Spleen (tissue), 11 donors: Measurements from ENCODE around the gene GRAP2. TPM values are rescaled to one million over a fixed set of nuclear protein-coding genes. Genes with fewer than 3 reads are reported as not detected.

Experiments
- DNase-seq: peaks from one replicate; pipeline ENCODE4 v3.0.0-alpha.2; 2020
- H3K27ac ChIP-seq, 8 donors: fragments of 200-600 bp; sonication (generic) in 7 of 8; 1 replicate in 4 of 8; 2 replicates in 4 of 8; pipeline versions ENCODE4 v1.5.0 to v1.8.0; 2016 to 2021; ENCODE audit warnings: inconsistent platforms in 4 of 8, mild to moderate bottlenecking in 4 of 8, moderate library complexity in 1 of 8
- H3K27me3 ChIP-seq, 7 donors: fragments of 200-600 bp; sonication (generic) in 6 of 7; replicated peaks in 1 of 7; 1 replicate in 4 of 7; 2 replicates in 3 of 7; pipeline versions ENCODE4 v1.5.0 to v1.8.0; 2016 to 2021; ENCODE audit warnings: inconsistent platforms in 3 of 7, mild to moderate bottlenecking in 1 of 7
- H3K36me3 ChIP-seq, 6 donors: fragments of 200-600 bp; sonication (generic) in 5 of 6; 1 replicate in 4 of 6; 2 replicates in 2 of 6; pipeline versions ENCODE4 v1.5.0 to v1.8.0; 2016 to 2021; ENCODE audit warnings: inconsistent platforms in 2 of 6
- H3K4me1 ChIP-seq, 6 donors: fragments of 200-600 bp; sonication (generic) in 5 of 6; 1 replicate in 3 of 6; 2 replicates in 3 of 6; pipeline versions ENCODE4 v1.5.0 to v1.8.0; 2016 to 2021; ENCODE audit warnings: inconsistent platforms in 3 of 6
- H3K4me3 ChIP-seq, 8 donors: fragments of 200-600 bp; sonication (generic) in 7 of 8; 1 replicate in 4 of 8; 2 replicates in 4 of 8; pipeline versions ENCODE4 v1.5.0 to v1.8.0; 2016 to 2021; ENCODE audit warnings: inconsistent platforms in 4 of 8, mild to moderate bottlenecking in 4 of 8, moderate library complexity in 2 of 8
- H3K9me3 ChIP-seq, 8 donors: fragments of 200-600 bp; sonication (generic) in 7 of 8; 1 replicate in 4 of 8; 2 replicates in 4 of 8; pipeline versions ENCODE4 v1.5.0 to v1.8.0; 2016 to 2021; ENCODE audit warnings: inconsistent platforms in 4 of 8
- POLR2A ChIP-seq, 3 donors: fragments of 450-650 bp; IDR thresholded peaks; one replicate each; pipeline ENCODE4 v1.5.1; 2017; ENCODE audit warnings: antibody characterized with exemption in 3 of 3, mild to moderate bottlenecking in 1 of 3
- POLR2AphosphoS5 ChIP-seq, 3 donors: sonication (generic); formaldehyde crosslinking; IDR thresholded peaks; one replicate each; pipeline ENCODE4 v1.5.1; 2017; ENCODE audit warnings: antibody characterized with exemption in 3 of 3
- WGBS, 5 donors: extraction: QIAGEN DNeasy Blood & Tissue Kit in 3 of 5; methylation state at CpG; one replicate each; pipeline versions ENCODE4 v1.1.5 to v1.1.7; 2013 to 2018; 5-methylcytosine and 5-hydroxymethylcytosine counted together
- intact Hi-C: fragments of 100-400 bp; cut with DNase I; formaldehyde crosslinking; loops from one replicate; pipeline ENCODE4 v1.15.0; 2023; ENCODE audit warnings: low total_unique reads
- polyA plus RNA-seq, 3 donors: library from polyadenylated mRNA; stranded (reverse); fragments of 200-250 nt; gene quantifications; one replicate each; pipeline ENCODE4 v1.2.1, GENCODE V29; 2013
- total RNA-seq, 7 donors: library from RNA; depleted of rRNA in 3 of 7; stranded (reverse); fragments of >200 nt in 3 of 7; fragmentation: NEBNext Ultra II Directional in 4 of 7; extraction: Animal tissue kit (Norgen Biotek cat#: 25700) in 4 of 7; gene quantifications; one replicate each; pipeline versions ENCODE4 v1.1.0 to v1.2.1, GENCODE V29; 2016 to 2021
- TF ChIP-seq, protein P1 (sequence below), 11 experiments: fragments of 200-600 bp in 7 of 11; fragments of 450-650 bp in 4 of 11; sonication (generic) in 4 of 11; IDR thresholded peaks in 8 of 11; conservative IDR thresholded peaks in 3 of 11; 1 replicate in 7 of 11; 2 replicates in 4 of 11; pipeline versions ENCODE4 v1.4.0 to v1.8.0; 2016 to 2021; ENCODE audit warnings: antibody characterized with exemption in 11 of 11, inconsistent platforms in 4 of 11, mild to moderate bottlenecking in 1 of 11
- donor health status: healthy with polysubstance abuse.
- donor health status: DM: no; HTN: no; CAD: no; lungs with moderate emphysema.
- donor health status: DM: no; HTN: no; CAD: no.
- donor health status: Bipolar disorder and iron deficiency.
- donor health status: healthy.
- donor health status: DM: no; HTN: no; CAD: no.
- donor health status: DM: yes; HTN: yes; CAD: no.

The GRAP2 gene
- total and polyA plus RNA-seq, 10 donors: 3.1 to 40.3 (median 29.8) TPM

DNA sequence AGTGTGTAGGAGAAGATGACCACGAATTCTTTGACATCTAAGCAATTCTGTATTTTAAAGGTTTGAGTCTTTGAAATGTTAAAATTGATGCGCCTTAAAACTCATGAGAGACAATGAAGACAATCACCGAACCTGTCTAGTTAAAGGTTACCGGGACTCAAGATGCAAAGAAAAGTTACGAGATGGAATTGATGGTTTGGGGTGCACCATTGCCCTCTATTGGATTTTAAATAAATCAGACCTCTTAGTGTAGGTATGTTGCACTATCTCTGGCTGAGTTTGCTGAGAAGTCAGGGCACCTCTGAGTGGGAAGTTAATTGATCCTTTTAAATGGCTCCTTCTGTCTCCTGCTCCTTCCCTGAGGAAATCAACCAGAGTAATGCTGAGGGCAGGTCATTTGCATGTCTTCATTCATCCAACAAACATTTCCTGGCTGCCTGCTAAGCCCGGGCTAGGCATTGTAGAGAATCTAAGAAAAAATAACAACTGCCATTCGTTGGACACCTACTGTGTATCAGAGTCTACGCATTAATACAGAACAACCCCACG, 39.9 kb downstream of the GRAP2 start:
- Histone ChIP-seq H3K36me3 (no peaks in the 10 kb centered on the region), H3K4me3 (no peak overlapping the region), H3K4me1 (peaks cover 0 to 70% (median 38%) of the 10 kb centered on the region in 6 donors), H3K9me3 (no peaks in the 10 kb centered on the region), H3K27me3 (no peaks in the 10 kb centered on the region), H3K27ac (peak overlapping the region in 3 of 8 donors; percentile 13 to 22 (median 15))
- no peak for DNase-seq
- no peak for TF ChIP-seq POLR2AphosphoS5 (IDR thresholded peaks at IDR 0.05)
- TF ChIP-seq, protein P1, sequence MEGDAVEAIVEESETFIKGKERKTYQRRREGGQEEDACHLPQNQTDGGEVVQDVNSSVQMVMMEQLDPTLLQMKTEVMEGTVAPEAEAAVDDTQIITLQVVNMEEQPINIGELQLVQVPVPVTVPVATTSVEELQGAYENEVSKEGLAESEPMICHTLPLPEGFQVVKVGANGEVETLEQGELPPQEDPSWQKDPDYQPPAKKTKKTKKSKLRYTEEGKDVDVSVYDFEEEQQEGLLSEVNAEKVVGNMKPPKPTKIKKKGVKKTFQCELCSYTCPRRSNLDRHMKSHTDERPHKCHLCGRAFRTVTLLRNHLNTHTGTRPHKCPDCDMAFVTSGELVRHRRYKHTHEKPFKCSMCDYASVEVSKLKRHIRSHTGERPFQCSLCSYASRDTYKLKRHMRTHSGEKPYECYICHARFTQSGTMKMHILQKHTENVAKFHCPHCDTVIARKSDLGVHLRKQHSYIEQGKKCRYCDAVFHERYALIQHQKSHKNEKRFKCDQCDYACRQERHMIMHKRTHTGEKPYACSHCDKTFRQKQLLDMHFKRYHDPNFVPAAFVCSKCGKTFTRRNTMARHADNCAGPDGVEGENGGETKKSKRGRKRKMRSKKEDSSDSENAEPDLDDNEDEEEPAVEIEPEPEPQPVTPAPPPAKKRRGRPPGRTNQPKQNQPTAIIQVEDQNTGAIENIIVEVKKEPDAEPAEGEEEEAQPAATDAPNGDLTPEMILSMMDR (IDR thresholded peaks at IDR 0.05 in 8 of 11, conservative IDR thresholded peaks at IDR 0.05 in 3 of 11): peak in 8 of 11 experiments; percentile 16 to 46 (median 20)
- intact Hi-C loops: no loop called here
- WGBS, 5 donors: 67 to 81% (median 72%) methylated on average over 9 of the region's 9 CpGs

GRCh38 chr22:39941601-39942000, 40.7 kb downstream of the GRAP2 start:
- intact Hi-C loops: no loop called here
- H3K27ac ChIP-seq: no peak overlapping the region
- no peaks in the 10 kb centered on the region for H3K9me3 ChIP-seq
- TF ChIP-seq POLR2A (IDR thresholded peaks at IDR 0.05) (no peak), POLR2AphosphoS5 (IDR thresholded peaks at IDR 0.05) (no peak)
- TF ChIP-seq, protein P1 (IDR thresholded peaks at IDR 0.05 in 8 of 11, conservative IDR thresholded peaks at IDR 0.05 in 3 of 11): no peak
- DNase-seq: no peak
- 90 to 97% (median 95%) methylated on average over 2 of the region's 2 CpGs for WGBS, 5 donors
- no peaks in the 10 kb centered on the region for H3K27me3 ChIP-seq
- no peaks in the 10 kb centered on the region for H3K36me3 ChIP-seq
- H3K4me3 ChIP-seq: no peak overlapping the region
- H3K4me1 ChIP-seq: peaks cover 7 to 70% (median 41%) of the 10 kb centered on the region in 6 donors

GRCh38 chr22:39942439-39943230, 41.8 kb downstream of the GRAP2 start:
- H3K27me3 ChIP-seq: no peaks in the 10 kb centered on the region
- H3K9me3 ChIP-seq: no peaks in the 10 kb centered on the region
- H3K27ac ChIP-seq: peak overlapping the region in 4 of 8 donors; percentile 12 to 35 (median 30)
- no peaks in the 10 kb centered on the region for H3K36me3 ChIP-seq
- peaks cover 16 to 70% (median 42%) of the 10 kb centered on the region in 6 donors for H3K4me1 ChIP-seq
- 81 to 92% (median 85%) methylated on average over 8 of the region's 8 CpGs for WGBS, 5 donors
- no peak for DNase-seq
- H3K4me3 ChIP-seq: no peak overlapping the region
- TF ChIP-seq, protein P1 (IDR thresholded peaks at IDR 0.05 in 8 of 11, conservative IDR thresholded peaks at IDR 0.05 in 3 of 11): no peak
- TF ChIP-seq POLR2AphosphoS5 (IDR thresholded peaks at IDR 0.05) (no peak), POLR2A (IDR thresholded peaks at IDR 0.05) (no peak)
- intact Hi-C loops: no loop called here

DNA sequence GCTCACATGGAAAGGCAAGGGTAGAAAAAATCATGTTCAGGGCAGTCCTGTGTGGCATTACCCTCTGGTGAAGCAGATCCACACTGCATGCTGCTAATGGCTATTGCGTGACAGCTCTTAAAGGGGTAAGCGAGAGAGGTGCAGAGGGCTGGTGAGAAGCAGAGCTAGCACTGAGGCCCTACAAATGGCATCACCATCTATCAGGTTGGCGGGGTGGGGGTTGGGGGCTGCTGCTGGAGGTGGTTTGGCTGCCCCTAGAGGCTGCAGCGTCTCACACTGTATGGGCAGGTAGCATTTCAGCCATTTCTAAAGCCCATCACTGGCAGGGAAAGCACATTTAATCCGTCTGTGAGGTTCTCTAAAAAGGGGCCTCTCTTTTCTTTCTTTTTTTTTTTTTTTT, 42.5 kb downstream of the GRAP2 start:
- no peaks in the 10 kb centered on the region for H3K9me3 ChIP-seq
- TF ChIP-seq POLR2A (IDR thresholded peaks at IDR 0.05): no peak
- TF ChIP-seq, protein P1 (IDR thresholded peaks at IDR 0.05 in 8 of 11, conservative IDR thresholded peaks at IDR 0.05 in 3 of 11): no peak
- no peak for TF ChIP-seq POLR2AphosphoS5 (IDR thresholded peaks at IDR 0.05)
- peaks cover 20 to 68% (median 41%) of the 10 kb centered on the region in 6 donors for H3K4me1 ChIP-seq
- no peaks in the 10 kb centered on the region for H3K27me3 ChIP-seq
- H3K27ac ChIP-seq: peak overlapping the region in 3 of 8 donors; percentile 12 to 35 (median 33)
- no peak overlapping the region for H3K4me3 ChIP-seq
- no peaks in the 10 kb centered on the region for H3K36me3 ChIP-seq
- no peak for DNase-seq
- WGBS, 5 donors: 83 to 89% (median 85%) methylated on average over 5 of the region's 5 CpGs
- intact Hi-C loops: no loop called here
